ENCODE results near the gene PER1. TPM values are rescaled to one million over a fixed set of nuclear protein-coding genes. Genes with fewer than 3 reads are reported as not detected.

Gene PER1
- total and polyA plus RNA-seq, 2 of the 13 experiments (the other 11 are each of a cell fraction or from before 2014, with no cell fraction given): 2.6 to 3.6 TPM

- TF ChIP-seq, protein P1, sequence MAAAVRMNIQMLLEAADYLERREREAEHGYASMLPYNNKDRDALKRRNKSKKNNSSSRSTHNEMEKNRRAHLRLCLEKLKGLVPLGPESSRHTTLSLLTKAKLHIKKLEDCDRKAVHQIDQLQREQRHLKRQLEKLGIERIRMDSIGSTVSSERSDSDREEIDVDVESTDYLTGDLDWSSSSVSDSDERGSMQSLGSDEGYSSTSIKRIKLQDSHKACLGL (CRISPR knock-in tag; IDR thresholded peaks at IDR 0.05): no peak
- 0 out of 2 replicates have a peak, but pooled peaks have one; percentile 18 for TF ChIP-seq STAG1 (CRISPR knock-in tag; IDR thresholded peaks at IDR 0.05)
- no peak for TF ChIP-seq ZNF652 (CRISPR knock-in tag; IDR thresholded peaks at IDR 0.05; ENCODE audit: borderline replicate concordance, low read depth)
- TF ChIP-seq MEIS1 (CRISPR knock-in tag; IDR thresholded peaks at IDR 0.05; ENCODE audit: borderline replicate concordance): no peak
- TF ChIP-seq SP1 (IDR thresholded peaks at IDR 0.05): no peak
- TF ChIP-seq SP1 (CRISPR knock-in tag; IDR thresholded peaks at IDR 0.05): peak; percentile 94
- TF ChIP-seq ZFP1 (CRISPR knock-in tag; IDR thresholded peaks at IDR 0.05): no peak
- peak; percentile 56 for TF ChIP-seq GABPA (IDR thresholded peaks at IDR 0.05; ENCODE audit: low read depth, low read length)
- peak; percentile 82 for TF ChIP-seq GABPA (CRISPR knock-in tag; IDR thresholded peaks at IDR 0.05; ENCODE audit: low read depth)
- TF ChIP-seq DR1 (CRISPR knock-in tag; IDR thresholded peaks at IDR 0.05): no peak
- no peak for TF ChIP-seq NKX3-1 (CRISPR knock-in tag; IDR thresholded peaks at IDR 0.05)
- no peak for TF ChIP-seq KLF13 (CRISPR knock-in tag; IDR thresholded peaks at IDR 0.05)
- TF ChIP-seq, protein P2, sequence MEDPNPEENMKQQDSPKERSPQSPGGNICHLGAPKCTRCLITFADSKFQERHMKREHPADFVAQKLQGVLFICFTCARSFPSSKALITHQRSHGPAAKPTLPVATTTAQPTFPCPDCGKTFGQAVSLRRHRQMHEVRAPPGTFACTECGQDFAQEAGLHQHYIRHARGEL (CRISPR knock-in tag; IDR thresholded peaks at IDR 0.05): no peak
- no peak for TF ChIP-seq ZSCAN22 (CRISPR knock-in tag; IDR thresholded peaks at IDR 0.05)
- TF ChIP-seq, protein P3, sequence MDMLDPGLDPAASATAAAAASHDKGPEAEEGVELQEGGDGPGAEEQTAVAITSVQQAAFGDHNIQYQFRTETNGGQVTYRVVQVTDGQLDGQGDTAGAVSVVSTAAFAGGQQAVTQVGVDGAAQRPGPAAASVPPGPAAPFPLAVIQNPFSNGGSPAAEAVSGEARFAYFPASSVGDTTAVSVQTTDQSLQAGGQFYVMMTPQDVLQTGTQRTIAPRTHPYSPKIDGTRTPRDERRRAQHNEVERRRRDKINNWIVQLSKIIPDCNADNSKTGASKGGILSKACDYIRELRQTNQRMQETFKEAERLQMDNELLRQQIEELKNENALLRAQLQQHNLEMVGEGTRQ (IDR thresholded peaks at IDR 0.05; ENCODE audit: low read depth, low read length): peak; percentile 45; the same call in 1 of the 2 replicates
- TF ChIP-seq, protein P3 (CRISPR knock-in tag; IDR thresholded peaks at IDR 0.05; ENCODE audit: borderline replicate concordance): 0 out of 2 replicates have a peak, but pooled peaks have one; percentile 39
- no peak; the same call in 1 of the 2 replicates for TF ChIP-seq HDAC2 (CRISPR knock-in tag; IDR thresholded peaks at IDR 0.05)
- TF ChIP-seq PPARG (CRISPR knock-in tag; conservative IDR thresholded peaks at IDR 0.05): no peak
- TF ChIP-seq, protein P4, sequence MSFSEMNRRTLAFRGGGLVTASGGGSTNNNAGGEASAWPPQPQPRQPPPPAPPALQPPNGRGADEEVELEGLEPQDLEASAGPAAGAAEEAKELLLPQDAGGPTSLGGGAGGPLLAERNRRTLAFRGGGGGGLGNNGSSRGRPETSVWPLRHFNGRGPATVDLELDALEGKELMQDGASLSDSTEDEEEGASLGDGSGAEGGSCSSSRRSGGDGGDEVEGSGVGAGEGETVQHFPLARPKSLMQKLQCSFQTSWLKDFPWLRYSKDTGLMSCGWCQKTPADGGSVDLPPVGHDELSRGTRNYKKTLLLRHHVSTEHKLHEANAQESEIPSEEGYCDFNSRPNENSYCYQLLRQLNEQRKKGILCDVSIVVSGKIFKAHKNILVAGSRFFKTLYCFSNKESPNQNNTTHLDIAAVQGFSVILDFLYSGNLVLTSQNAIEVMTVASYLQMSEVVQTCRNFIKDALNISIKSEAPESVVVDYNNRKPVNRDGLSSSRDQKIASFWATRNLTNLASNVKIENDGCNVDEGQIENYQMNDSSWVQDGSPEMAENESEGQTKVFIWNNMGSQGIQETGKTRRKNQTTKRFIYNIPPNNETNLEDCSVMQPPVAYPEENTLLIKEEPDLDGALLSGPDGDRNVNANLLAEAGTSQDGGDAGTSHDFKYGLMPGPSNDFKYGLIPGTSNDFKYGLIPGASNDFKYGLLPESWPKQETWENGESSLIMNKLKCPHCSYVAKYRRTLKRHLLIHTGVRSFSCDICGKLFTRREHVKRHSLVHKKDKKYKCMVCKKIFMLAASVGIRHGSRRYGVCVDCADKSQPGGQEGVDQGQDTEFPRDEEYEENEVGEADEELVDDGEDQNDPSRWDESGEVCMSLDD (CRISPR knock-in tag; IDR thresholded peaks at IDR 0.05; ENCODE audit: borderline replicate concordance): no peak
- TF ChIP-seq SOX6 (IDR thresholded peaks at IDR 0.05): no peak
- peak; percentile 54; the same call in 1 of the 2 replicates for TF ChIP-seq SOX6 (CRISPR knock-in tag; IDR thresholded peaks at IDR 0.05)
- TF ChIP-seq GTF3A (CRISPR knock-in tag; conservative IDR thresholded peaks at IDR 0.05): no peak
- TF ChIP-seq ZNF761 (CRISPR knock-in tag; conservative IDR thresholded peaks at IDR 0.05): no peak
- peak; percentile 97 for TF ChIP-seq SP4 (CRISPR knock-in tag; IDR thresholded peaks at IDR 0.05)
- no peak for TF ChIP-seq ZNF101 (CRISPR knock-in tag; IDR thresholded peaks at IDR 0.05; ENCODE audit: borderline replicate concordance, low read depth)
- 0 out of 2 replicates have a peak, but pooled peaks have one; percentile 20 for TF ChIP-seq ZNF777 (CRISPR knock-in tag; IDR thresholded peaks at IDR 0.05)
- TF ChIP-seq KAT7 (CRISPR knock-in tag; IDR thresholded peaks at IDR 0.05; ENCODE audit: borderline replicate concordance): no peak
- no peak for TF ChIP-seq ZBTB8A (CRISPR knock-in tag; IDR thresholded peaks at IDR 0.05; ENCODE audit: borderline replicate concordance, low read depth)
These were observed 4.2 kb upstream of the PER1 start (continued) for GRCh38 chr17:8156246-8156992.

Measured in HepG2 (cell line).